GM23338 (cell line): ENCODE data around the gene GALNT3. TPM values are rescaled to one million over a fixed set of nuclear protein-coding genes. Genes with fewer than 3 reads are reported as not detected.

Experiments used
- ATAC-seq: fragments of 200-7000 bp; cut with Tn5 transposase; 3 replicates; pipeline ENCODE4 v1.9.1; 2020
- DNase-seq: peaks from one replicate; pipeline ENCODE4 v3.0.0-alpha.2; 2015; ENCODE audit warnings: low spot score
- H2AFZ ChIP-seq: fragments of 200-600 bp; sonication (generic); 2 replicates; pipeline ENCODE4 v1.8.0; 2016; ENCODE audit warnings: antibody characterized with exemption, mild to moderate bottlenecking, moderate library complexity
- H3F3A ChIP-seq: fragments of 200-600 bp; sonication (generic); replicated peaks from 2 replicates; pipeline ENCODE4 v1.8.0; 2017; ENCODE audit warnings: antibody characterized with exemption, mixed run types, low read depth
- H3K27ac ChIP-seq: fragments of 200-600 bp; sonication (generic); 2 replicates; pipeline ENCODE4 v1.6.1; 2016; ENCODE audit warnings: low read depth
- H3K27me3 ChIP-seq: fragments of 200-600 bp; sonication (generic); 2 replicates; pipeline ENCODE4 v1.8.0; 2016; ENCODE audit warnings: mild to moderate bottlenecking, mixed run types, moderate library complexity; ENCODE audit not compliant: insufficient read depth
- H3K36me3 ChIP-seq: fragments of 200-600 bp; sonication (generic); 2 replicates; pipeline ENCODE4 v1.8.0; 2016; ENCODE audit warnings: mild to moderate bottlenecking; ENCODE audit not compliant: insufficient read depth
- H3K4me1 ChIP-seq: fragments of 200-600 bp; sonication (generic); 2 replicates; pipeline ENCODE4 v1.8.0; 2016; ENCODE audit warnings: mild to moderate bottlenecking, moderate library complexity; ENCODE audit not compliant: insufficient read depth
- H3K4me2 ChIP-seq: fragments of 200-600 bp; sonication (generic); 2 replicates; pipeline ENCODE4 v1.7.1; 2017; ENCODE audit warnings: mixed run types
- H3K4me3 ChIP-seq: fragments of 200-600 bp; sonication (generic); 2 replicates; pipeline ENCODE4 v1.6.1; 2016; ENCODE audit warnings: mixed run types
- H3K79me2 ChIP-seq: fragments of 200-600 bp; sonication (generic); replicated peaks from 2 replicates; pipeline ENCODE4 v1.8.0; 2017; ENCODE audit warnings: mild to moderate bottlenecking; ENCODE audit not compliant: insufficient read depth
- H3K9me2 ChIP-seq: fragments of 200-600 bp; sonication (generic); 2 replicates; pipeline ENCODE4 v1.8.0; 2017; ENCODE audit not compliant: insufficient read depth
- H4K20me1 ChIP-seq: fragments of 200-600 bp; sonication (generic); replicated peaks from 2 replicates; pipeline ENCODE4 v1.8.0; 2017; ENCODE audit warnings: mild to moderate bottlenecking; ENCODE audit not compliant: insufficient read depth
- H3K27ac Mint-ChIP-seq: 2 replicates; pipeline ENCODE4 v1.8.0; 2020; ENCODE audit warnings: inconsistent platforms, mild to moderate bottlenecking, moderate library complexity, mixed read lengths
- H3K27me3 Mint-ChIP-seq: 3 replicates; pipeline ENCODE4 v1.8.0; 2022; ENCODE audit warnings: low read depth, mild to moderate bottlenecking, moderate library complexity, mixed read lengths, inconsistent platforms; ENCODE audit not compliant: insufficient read depth, poor library complexity
- H3K36me3 Mint-ChIP-seq: 3 replicates; pipeline ENCODE4 v1.8.0; 2021; ENCODE audit warnings: low read depth, mild to moderate bottlenecking, inconsistent platforms, moderate library complexity, mixed read lengths
- H3K4me1 Mint-ChIP-seq: 3 replicates; pipeline ENCODE4 v1.8.0; 2020; ENCODE audit warnings: mild to moderate bottlenecking, inconsistent platforms, mixed read lengths
- H3K4me3 Mint-ChIP-seq: 3 replicates; pipeline ENCODE4 v1.8.0; 2021; ENCODE audit warnings: moderate library complexity, mild to moderate bottlenecking, inconsistent platforms, mixed read lengths
- H3K9me3 Mint-ChIP-seq: 3 replicates; pipeline ENCODE4 v1.8.0; 2020; ENCODE audit warnings: moderate library complexity, mild to moderate bottlenecking, inconsistent platforms, mixed read lengths
- CREB1 ChIP-seq: fragments of 250-450 bp; sonication (Bioruptor Pico); IDR thresholded peaks from 2 replicates; pipeline ENCODE4 v1.5.0; 2020; ENCODE audit warnings: low read depth, mild to moderate bottlenecking, moderate library complexity
- CTCF ChIP-seq, 2 experiments: fragments of 200-600 bp in 1 of 2; sonication (generic) in 1 of 2; conservative IDR thresholded peaks; 2 replicates each; pipeline versions ENCODE4 v1.5.1 to v1.6.1; 2016 to 2017; ENCODE audit warnings: antibody characterized with exemption in 2 of 2, low read depth in 2 of 2, mild to moderate bottlenecking in 2 of 2, moderate library complexity in 1 of 2
- ETS1 ChIP-seq: IDR thresholded peaks from 2 replicates; pipeline ENCODE4 v1.6.1; 2016; ENCODE audit warnings: antibody characterized with exemption
- EZH2 ChIP-seq: fragments of 200-600 bp; sonication (generic); IDR thresholded peaks from one replicate; pipeline ENCODE4 v1.8.0; 2017; ENCODE audit warnings: antibody characterized with exemption, mild to moderate bottlenecking, low read depth; ENCODE audit not compliant: unreplicated experiment
- EZH2phosphoT487 ChIP-seq: fragments of 200-600 bp; sonication (generic); IDR thresholded peaks from one replicate; pipeline ENCODE4 v1.8.1; 2018; ENCODE audit warnings: antibody characterized with exemption; ENCODE audit not compliant: unreplicated experiment
- JUNB ChIP-seq: IDR thresholded peaks from one replicate; pipeline ENCODE4 v1.6.1; 2016; ENCODE audit warnings: antibody characterized with exemption; ENCODE audit not compliant: unreplicated experiment
- NANOG ChIP-seq: IDR thresholded peaks from 2 replicates; pipeline ENCODE4 v1.6.1; 2016; ENCODE audit warnings: antibody characterized with exemption, borderline replicate concordance
- POLR2AphosphoS5 ChIP-seq: IDR thresholded peaks from 2 replicates; pipeline ENCODE4 v1.6.1; 2016; ENCODE audit warnings: antibody characterized with exemption, low read depth
- REST ChIP-seq: IDR thresholded peaks from one replicate; pipeline ENCODE4 v1.6.1; 2018; ENCODE audit warnings: antibody characterized with exemption; ENCODE audit not compliant: unreplicated experiment
- STAT1 ChIP-seq: IDR thresholded peaks from one replicate; pipeline ENCODE4 v1.6.1; 2016; ENCODE audit warnings: antibody characterized with exemption; ENCODE audit not compliant: unreplicated experiment
- ZNF114 ChIP-seq: fragments of 250-450 bp; sonication (Bioruptor Pico); IDR thresholded peaks from 2 replicates; pipeline ENCODE4 v1.5.0; 2020; ENCODE audit warnings: mild to moderate bottlenecking, moderate library complexity
- ZNF331 ChIP-seq: fragments of 250-450 bp; sonication (Bioruptor Pico); IDR thresholded peaks from 2 replicates; pipeline ENCODE4 v1.5.0; 2020; ENCODE audit warnings: low read depth, mild to moderate bottlenecking, moderate library complexity
- polyA plus RNA-seq: library from polyadenylated mRNA; unstranded; fragments of >200 nt; fragmentation: Nextera tagmentation; extraction: Ambion mirVana; gene quantifications from 2 replicates; pipeline ENCODE4 v1.2.1, GENCODE V29; 2016
- total RNA-seq: library from RNA; depleted of rRNA; stranded (reverse); fragments of >200 nt; shearing (Covaris generic); gene quantifications from 2 replicates; pipeline ENCODE4 v1.2.3, GENCODE V29; 2014

GALNT3 gene
- total and polyA plus RNA-seq, 2 experiments from 2014 or later = 16.8 to 17.1 TPM

GRCh38 chr2:165757906-165758675 lies 36.0 kb downstream of the GALNT3 start:
- Mint-ChIP-seq H3K36me3 (peaks cover 4% of the 10 kb centered on the region; the same call in 2 of the 3 replicates), H3K27me3 (no peaks in the 10 kb centered on the region), H3K27ac (no peak overlapping the region; the same call in 1 of the 2 replicates), H3K4me3 (no peak overlapping the region), H3K4me1 (peaks cover 15% of the 10 kb centered on the region; the same call in 2 of the 3 replicates), H3K9me3 (no peaks in the 10 kb centered on the region)
- Histone ChIP-seq H3K27ac (no peak overlapping the region), H3K36me3 (peaks cover 5% of the 10 kb centered on the region; the same call in 1 of the 2 replicates), H3F3A (no peaks in the 10 kb centered on the region), H3K79me2 (no peaks in the 10 kb centered on the region), H3K9me2 (no peaks in the 10 kb centered on the region), H4K20me1 (no peaks in the 10 kb centered on the region), H2AFZ (no peak overlapping the region), H3K4me3 (no peak overlapping the region), H3K27me3 (no peaks in the 10 kb centered on the region), H3K4me2 (no peak overlapping the region), H3K4me1 (peaks cover 14% of the 10 kb centered on the region)
- no peak for ATAC-seq
- DNase-seq = no peak
- TF ChIP-seq EZH2phosphoT487 (no peak), ZNF114 (no peak), EZH2 (no peak), ZNF331 (no peak), STAT1 (no peak), ETS1 (no peak), JUNB (no peak)

- Mint-ChIP-seq H3K27me3 (no peaks in the 10 kb centered on the region), H3K4me3 (no peak overlapping the region), H3K4me1 (no peaks in the 10 kb centered on the region), H3K27ac (no peak overlapping the region), H3K36me3 (peaks cover 12% of the 10 kb centered on the region; the same call in 2 of the 3 replicates), H3K9me3 (no peaks in the 10 kb centered on the region)
- Histone ChIP-seq H3K36me3 (no peaks in the 10 kb centered on the region; the same call in 1 of the 2 replicates), H3K27me3 (no peaks in the 10 kb centered on the region), H2AFZ (no peak overlapping the region), H3F3A (no peaks in the 10 kb centered on the region), H3K4me1 (no peaks in the 10 kb centered on the region), H3K79me2 (no peaks in the 10 kb centered on the region), H3K9me2 (no peaks in the 10 kb centered on the region), H4K20me1 (no peaks in the 10 kb centered on the region), H3K4me3 (no peak overlapping the region), H3K4me2 (no peak overlapping the region), H3K27ac (no peak overlapping the region)
- ATAC-seq (no peak), DNase-seq (no peak)
- TF ChIP-seq ETS1 = no peak
- no peak for TF ChIP-seq EZH2
- no peak for TF ChIP-seq CREB1
- TF ChIP-seq POLR2AphosphoS5 = no peak
- no peak for TF ChIP-seq JUNB
- no peak for TF ChIP-seq STAT1
- no peak for TF ChIP-seq NANOG
- no peak for TF ChIP-seq REST
- TF ChIP-seq ZNF114 = no peak
- no peak for TF ChIP-seq CTCF (conservative IDR thresholded peaks at IDR 0.05; ENCODE audit: low read depth in 2 of 2)
- TF ChIP-seq EZH2phosphoT487 = no peak
Observed at GRCh38 chr2:165746501-165746900, 47.5 kb downstream of the GALNT3 start.
